ENCODE data around the gene ETFDH. TPM values are rescaled to one million over a fixed set of nuclear protein-coding genes. Genes with fewer than 3 reads are reported as not detected.
A peak's percentile ranks its signal among the peaks of the same experiment; 100 is the strongest.
"Not testable (repeated sequence)": the region's sequence is repeated elsewhere in the genome, so short reads cannot be mapped to it uniquely, and the experiment has no call there.

The ETFDH gene
- polyA plus RNA-seq, 1 experiment = 35.2 TPM

GRCh38 chr4:158710814-158711213 lies 38.7 kb downstream of the ETFDH start:
- Histone ChIP-seq H3K27me3 (ENCODE audit: control insufficient read depth, insufficient read depth, low read length) (no peaks in the 10 kb centered on the region), H3K9me3 (ENCODE audit: control insufficient read depth, insufficient read depth, low read length) (no peaks in the 10 kb centered on the region), H3K4me3 (ENCODE audit: low read depth, low read length) (no peak overlapping the region), H3K27ac (ENCODE audit: low read depth, low read length) (no peak overlapping the region)
- CTCF ChIA-PET = interaction anchor here (0.6 to 4.5 kb wide), 10 partner anchors 12 to 746 kb away, joined by 3 to 31 read pairs (median 3); no protein-coding TSS in a partner anchor
- no peak for DNase-seq (ENCODE audit: low read depth, low spot score)
- peak; percentile 40 for TF ChIP-seq CTCF (IDR thresholded peaks at IDR 0.05; ENCODE audit: low read depth, low read length)
- POLR2A ChIA-PET = no interaction called here

GRCh38 chr4:158712622-158713021 lies 40.5 kb downstream of the ETFDH start:
- DNase-seq (ENCODE audit: low read depth, low spot score); H3K4me3 ChIP-seq (ENCODE audit: low read depth, low read length); H3K9me3 ChIP-seq (ENCODE audit: control insufficient read depth, insufficient read depth, low read length); POLR2A ChIA-PET; H3K27me3 ChIP-seq (ENCODE audit: control insufficient read depth, insufficient read depth, low read length); H3K27ac ChIP-seq (ENCODE audit: low read depth, low read length): not testable (repeated sequence)
- CTCF ChIA-PET = interaction anchor here (1.3 to 4.5 kb wide), 2 partner anchors 74 to 139 kb away, joined by 4 to 31 read pairs; no protein-coding TSS in a partner anchor

GRCh38 chr4:158714937-158715336 lies 42.8 kb downstream of the ETFDH start:
- Histone ChIP-seq H3K9me3 (ENCODE audit: control insufficient read depth, insufficient read depth, low read length) (no peaks in the 10 kb centered on the region), H3K4me3 (ENCODE audit: low read depth, low read length) (no peak overlapping the region), H3K27me3 (ENCODE audit: control insufficient read depth, insufficient read depth, low read length) (no peaks in the 10 kb centered on the region), H3K27ac (ENCODE audit: low read depth, low read length) (no peak overlapping the region)
- CTCF ChIA-PET = interaction anchor here (1.5 kb wide), 1 partner anchor 137 kb away, joined by 4 read pairs; no protein-coding TSS in a partner anchor
- DNase-seq (ENCODE audit: low read depth, low spot score) = no peak
- TF ChIP-seq CTCF (IDR thresholded peaks at IDR 0.05; ENCODE audit: low read depth, low read length) = no peak
- POLR2A ChIA-PET = no interaction called here

GRCh38 chr4:158715802-158716201 lies 43.7 kb downstream of the ETFDH start:
- Histone ChIP-seq H3K9me3 (ENCODE audit: control insufficient read depth, insufficient read depth, low read length) (no peaks in the 10 kb centered on the region), H3K27me3 (ENCODE audit: control insufficient read depth, insufficient read depth, low read length) (no peaks in the 10 kb centered on the region), H3K4me3 (ENCODE audit: low read depth, low read length) (no peak overlapping the region), H3K27ac (ENCODE audit: low read depth, low read length) (no peak overlapping the region)
- no peak for DNase-seq (ENCODE audit: low read depth, low spot score)
- POLR2A ChIA-PET = no interaction called here
- TF ChIP-seq CTCF (IDR thresholded peaks at IDR 0.05; ENCODE audit: low read depth, low read length) = no peak
- CTCF ChIA-PET = interaction anchor here (0.5 to 1.5 kb wide), 4 partner anchors 136 to 576 kb away, joined by 3 to 4 read pairs (median 4); no protein-coding TSS in a partner anchor

- no peak overlapping the region for H3K27ac ChIP-seq (ENCODE audit: low read depth, low read length)
- POLR2A ChIA-PET = no interaction called here
- TF ChIP-seq CTCF (IDR thresholded peaks at IDR 0.05; ENCODE audit: low read depth, low read length) = no peak
Observed at GRCh38 chr4:158721680-158722079, 49.6 kb downstream of the ETFDH start.

More at GRCh38 chr4:158721680-158722079, 49.6 kb downstream of the ETFDH start:
- Histone ChIP-seq H3K4me3 (ENCODE audit: low read depth, low read length) (no peak overlapping the region), H3K27me3 (ENCODE audit: control insufficient read depth, insufficient read depth, low read length) (no peaks in the 10 kb centered on the region), H3K9me3 (ENCODE audit: control insufficient read depth, insufficient read depth, low read length) (no peaks in the 10 kb centered on the region)
- CTCF ChIA-PET = no interaction called here
- DNase-seq (ENCODE audit: low read depth, low spot score) = no peak
